ENCODE results near the gene RERE. TPM values are rescaled to one million over a fixed set of nuclear protein-coding genes. Genes with fewer than 3 reads are reported as not detected.
A peak's percentile ranks its signal among the peaks of the same experiment; 100 is the strongest.

Gene RERE
- total RNA-seq, 1 donor from 2014 or later: 88.5 TPM

DNA sequence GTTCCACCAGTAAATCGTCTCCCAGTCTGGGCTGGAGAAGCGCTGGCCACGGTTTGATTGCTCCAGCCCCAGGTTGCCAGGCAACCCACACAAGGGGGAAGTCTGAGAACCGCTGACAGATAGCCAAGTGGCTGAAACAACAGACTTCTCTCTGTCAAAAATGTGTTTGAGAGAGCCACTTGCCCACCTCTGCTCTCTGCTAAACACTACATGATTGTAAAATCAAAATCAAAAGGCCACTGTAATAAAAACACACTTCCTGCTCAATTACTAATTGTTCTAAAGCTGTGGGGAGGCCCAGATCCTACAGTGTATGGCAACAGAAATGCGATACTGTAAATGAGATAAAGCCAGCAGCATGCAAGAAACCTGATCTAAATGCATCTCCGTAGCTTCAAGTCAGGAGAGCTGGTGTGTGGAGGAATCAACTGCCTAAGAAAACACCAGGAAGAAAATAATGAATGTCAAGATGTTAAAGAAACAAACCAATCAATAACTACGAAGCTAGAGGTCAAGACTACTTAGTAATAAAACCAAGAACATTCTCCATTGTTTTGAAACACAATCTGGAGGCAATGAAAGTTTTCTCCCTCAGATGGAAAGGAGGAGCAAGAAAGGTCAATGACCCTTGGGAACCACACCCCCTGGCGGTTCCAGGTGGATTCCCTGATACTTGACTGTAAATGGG is 378.3 kb downstream of the RERE start:
- intact Hi-C loops (cut with DNase I): no loop called here

DNA sequence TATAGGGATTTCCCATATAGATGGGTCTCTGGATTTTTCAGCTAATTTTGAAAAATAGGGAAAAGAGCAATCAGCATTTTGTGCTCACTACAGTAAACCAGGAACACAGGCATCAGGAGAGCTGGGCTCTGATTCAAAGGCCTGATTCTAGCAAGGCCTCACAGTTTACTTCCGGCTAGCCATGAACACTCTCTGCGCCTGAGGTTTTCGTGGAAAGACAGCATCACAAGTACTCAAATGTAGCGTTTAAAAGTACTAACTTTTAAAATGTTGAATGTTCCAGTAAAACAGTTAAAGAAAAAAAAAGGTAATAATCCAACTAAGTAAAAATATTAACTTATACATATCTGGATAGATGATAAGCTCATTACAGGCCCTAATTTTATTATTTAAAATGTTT is 379.0 kb downstream of the RERE start:
- Histone ChIP-seq H3K4me3 (no peak overlapping the region), H3K36me3 (no peaks in the 10 kb centered on the region), H3K9me3 (peaks cover 3% of the 10 kb centered on the region), H3K27ac (peak overlapping the region; percentile 61), H3K27me3 (ENCODE audit: low read depth) (no peaks in the 10 kb centered on the region), H3K4me1 (peaks cover 18% of the 10 kb centered on the region)
- TF ChIP-seq, protein P1, sequence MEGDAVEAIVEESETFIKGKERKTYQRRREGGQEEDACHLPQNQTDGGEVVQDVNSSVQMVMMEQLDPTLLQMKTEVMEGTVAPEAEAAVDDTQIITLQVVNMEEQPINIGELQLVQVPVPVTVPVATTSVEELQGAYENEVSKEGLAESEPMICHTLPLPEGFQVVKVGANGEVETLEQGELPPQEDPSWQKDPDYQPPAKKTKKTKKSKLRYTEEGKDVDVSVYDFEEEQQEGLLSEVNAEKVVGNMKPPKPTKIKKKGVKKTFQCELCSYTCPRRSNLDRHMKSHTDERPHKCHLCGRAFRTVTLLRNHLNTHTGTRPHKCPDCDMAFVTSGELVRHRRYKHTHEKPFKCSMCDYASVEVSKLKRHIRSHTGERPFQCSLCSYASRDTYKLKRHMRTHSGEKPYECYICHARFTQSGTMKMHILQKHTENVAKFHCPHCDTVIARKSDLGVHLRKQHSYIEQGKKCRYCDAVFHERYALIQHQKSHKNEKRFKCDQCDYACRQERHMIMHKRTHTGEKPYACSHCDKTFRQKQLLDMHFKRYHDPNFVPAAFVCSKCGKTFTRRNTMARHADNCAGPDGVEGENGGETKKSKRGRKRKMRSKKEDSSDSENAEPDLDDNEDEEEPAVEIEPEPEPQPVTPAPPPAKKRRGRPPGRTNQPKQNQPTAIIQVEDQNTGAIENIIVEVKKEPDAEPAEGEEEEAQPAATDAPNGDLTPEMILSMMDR (IDR thresholded peaks at IDR 0.05): no peak
- no peak for DNase-seq
- intact Hi-C loops (cut with DNase I): no loop called here
- no peak for ATAC-seq

More for the DNA sequence above, 378.3 kb downstream of the RERE start:
- ATAC-seq (peak; percentile 89 to 96), DNase-seq (peak; percentile 89)
- no peaks in the 10 kb centered on the region for H3K27me3 ChIP-seq (ENCODE audit: low read depth)
- no peak overlapping the region for H3K4me3 ChIP-seq
- H3K27ac ChIP-seq: peak overlapping the region; percentile 61
- TF ChIP-seq, protein P1 (IDR thresholded peaks at IDR 0.05): no peak
- no peaks in the 10 kb centered on the region for H3K36me3 ChIP-seq
- peaks cover 3% of the 10 kb centered on the region for H3K9me3 ChIP-seq
- H3K4me1 ChIP-seq: peaks cover 18% of the 10 kb centered on the region

DNA sequence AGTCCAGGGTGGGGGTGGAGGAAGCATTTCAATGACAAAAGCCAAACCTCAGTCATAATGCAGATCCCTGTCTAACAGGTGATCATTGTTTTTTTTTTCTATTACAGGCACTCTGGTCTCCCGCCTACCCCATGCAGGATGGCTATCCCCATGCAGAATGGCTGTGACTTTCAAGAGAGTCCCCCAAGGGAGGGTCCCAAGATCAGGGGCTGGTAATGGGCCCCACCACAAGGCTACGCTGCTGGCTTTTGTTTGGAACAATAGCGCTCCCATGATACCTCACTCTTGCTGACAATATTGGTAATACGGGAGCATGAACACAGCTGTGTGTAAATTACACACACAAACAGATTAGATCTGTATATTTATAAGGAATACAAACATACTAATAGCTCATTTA is 380.1 kb downstream of the RERE start:
- TF ChIP-seq, protein P1 (IDR thresholded peaks at IDR 0.05): no peak
- intact Hi-C loops (cut with DNase I): no loop called here

DNA sequence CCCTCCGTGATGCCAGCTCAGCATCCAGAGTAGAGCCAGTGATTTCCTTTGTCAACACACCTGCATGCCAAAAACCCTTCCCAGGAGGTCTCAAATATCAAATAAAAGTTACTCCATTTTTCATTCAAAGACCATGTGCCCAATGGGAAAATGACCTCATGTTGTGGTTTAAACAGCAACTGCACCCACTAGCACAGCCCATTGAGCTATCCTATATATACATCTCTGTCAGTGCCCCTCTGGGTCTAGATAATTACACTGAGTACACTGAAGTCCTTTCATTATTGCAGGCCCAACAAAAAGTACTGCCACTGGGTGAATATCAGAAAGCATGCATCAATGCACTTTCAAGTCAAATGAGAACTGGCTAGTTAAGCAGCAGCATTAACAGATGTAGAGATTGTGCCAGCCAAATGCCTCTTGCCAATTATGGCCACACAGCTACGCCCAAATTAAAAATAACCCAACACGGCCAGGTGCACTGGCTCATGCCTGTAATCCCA is 381.8 kb downstream of the RERE start:
- no peak for ATAC-seq
- H3K36me3 ChIP-seq: no peaks in the 10 kb centered on the region
- H3K4me3 ChIP-seq: no peak overlapping the region
- no peak for DNase-seq
- no peaks in the 10 kb centered on the region for H3K9me3 ChIP-seq
- H3K4me1 ChIP-seq: peaks cover 20% of the 10 kb centered on the region
- no peak overlapping the region for H3K27ac ChIP-seq
- TF ChIP-seq, protein P1 (IDR thresholded peaks at IDR 0.05): no peak
- H3K27me3 ChIP-seq (ENCODE audit: low read depth): no peaks in the 10 kb centered on the region
- intact Hi-C loops (cut with DNase I): no loop called here

More for the DNA sequence above, 380.1 kb downstream of the RERE start:
- H3K9me3 ChIP-seq: no peaks in the 10 kb centered on the region
- H3K27ac ChIP-seq: no peak overlapping the region
- H3K4me1 ChIP-seq: peaks cover 18% of the 10 kb centered on the region
- H3K4me3 ChIP-seq: no peak overlapping the region
- DNase-seq: no peak
- H3K27me3 ChIP-seq (ENCODE audit: low read depth): no peaks in the 10 kb centered on the region
- ATAC-seq: no peak
- H3K36me3 ChIP-seq: no peaks in the 10 kb centered on the region

DNA sequence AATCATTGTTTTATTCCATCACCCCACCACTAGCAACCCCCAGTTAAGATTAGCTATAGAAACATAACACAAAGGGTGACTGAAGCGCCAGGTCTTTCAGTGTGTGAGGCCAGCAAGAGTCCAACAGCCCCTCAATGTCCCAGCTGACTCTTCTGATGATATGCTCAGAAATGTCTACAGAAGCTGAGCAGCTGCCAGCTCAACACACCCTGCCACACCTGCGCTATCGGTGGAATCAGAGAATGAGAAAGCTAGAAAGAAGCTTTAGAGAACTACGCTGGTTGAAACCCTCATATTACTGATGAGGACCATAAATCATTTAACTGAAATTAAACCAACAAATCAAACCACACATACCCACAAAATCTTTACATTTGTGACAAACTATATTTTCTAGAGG is 383.3 kb downstream of the RERE start:
- no peak overlapping the region for H3K27ac ChIP-seq
- H3K36me3 ChIP-seq: no peaks in the 10 kb centered on the region
- H3K4me1 ChIP-seq: peaks cover 18% of the 10 kb centered on the region
- ATAC-seq (no peak), DNase-seq (no peak)
- intact Hi-C loops (cut with DNase I): no loop called here
- TF ChIP-seq, protein P1 (IDR thresholded peaks at IDR 0.05): no peak
- no peak overlapping the region for H3K4me3 ChIP-seq
- no peaks in the 10 kb centered on the region for H3K27me3 ChIP-seq (ENCODE audit: low read depth)
- no peaks in the 10 kb centered on the region for H3K9me3 ChIP-seq

All from lower lobe of right lung (tissue), 2 donors.